Mucosa of descending colon (tissue), 3 donors: ENCODE measurements around the gene MAP3K8. TPM values are rescaled to one million over a fixed set of nuclear protein-coding genes. Genes with fewer than 3 reads are reported as not detected.
"Not testable (repeated sequence)": the region's sequence is repeated elsewhere in the genome, so short reads cannot be mapped to it uniquely, and the experiment has no call there.

Experiments used
- ATAC-seq: fragments of 200-7000 bp; cut with Tn5 transposase; one replicate; pipeline ENCODE4 v1.9.1; 2020; ENCODE audit warnings: mild to moderate bottlenecking, moderate library complexity
- DNase-seq, 3 donors: peaks; one replicate each; pipeline ENCODE4 v3.0.0-alpha.2; 2020
- H3K36me3 ChIP-seq: fragments of 200-600 bp; one replicate; pipeline ENCODE4 v1.8.0; 2021; ENCODE audit warnings: low read depth, mild to moderate bottlenecking
- H3K4me1 ChIP-seq: fragments of 200-600 bp; one replicate; pipeline ENCODE4 v1.8.0; 2021; ENCODE audit warnings: low read depth, mild to moderate bottlenecking
- H3K4me3 ChIP-seq: fragments of 200-600 bp; one replicate; pipeline ENCODE4 v1.8.0; 2021; ENCODE audit warnings: mild to moderate bottlenecking
- H3K9me3 ChIP-seq: fragments of 200-600 bp; one replicate; pipeline ENCODE4 v1.8.0; 2021; ENCODE audit warnings: mild to moderate bottlenecking
- CTCF ChIP-seq: fragments of 200-600 bp; IDR thresholded peaks from one replicate; pipeline ENCODE4 v1.8.0; 2022; ENCODE audit warnings: antibody characterized with exemption, mild to moderate bottlenecking
- intact Hi-C, 2 donors: fragments of 100-400 bp; cut with DNase I in 1 of 2; cut with micrococcal nuclease in 1 of 2; formaldehyde crosslinking; loops; one replicate each; pipeline versions ENCODE4 v1.11.0 to v1.11.1; 2022; cut with DNase I, micrococcal nuclease
- total RNA-seq, 3 donors: library from RNA; stranded (reverse); fragmentation: NEBNext Ultra II Directional in 2 of 3; extraction: Animal tissue kit (Norgen Biotek cat#: 25700) in 2 of 3; gene quantifications; one replicate each; pipeline versions ENCODE4 v1.2.1 to v1.2.4, GENCODE V29; 2021 to 2023
- donor health status: DM: no; HTN: no; CAD: no; lungs with moderate emphysema.
- donor health status: DM: no; HTN: no; CAD: no.
- donor health status: DM: no; HTN: yes; CAD: no.

The MAP3K8 gene
- total RNA-seq, 3 donors from 2014 or later, result 12.3 to 20.3 (median 18.1) TPM

- no peaks in the 10 kb centered on the region for H3K9me3 ChIP-seq
- no peak for TF ChIP-seq CTCF
- peak; percentile 66 to 82 (median 70) for DNase-seq
- peaks cover 24% of the 10 kb centered on the region for H3K4me1 ChIP-seq
- intact Hi-C loops, result no loop called here
- no peak overlapping the region for H3K4me3 ChIP-seq
- H3K36me3 ChIP-seq, result no peaks in the 10 kb centered on the region
- peak; percentile 29 for ATAC-seq
These were observed 2.5 kb upstream of the MAP3K8 start for GRCh38 chr10:30431435-30431911.

- peak; percentile 23 for ATAC-seq
- TF ChIP-seq CTCF, result no peak
- intact Hi-C loops, result no loop called here
These were observed 1.2 kb upstream of the MAP3K8 start for GRCh38 chr10:30432622-30433305.

GRCh38 chr10:30433306-30433729 lies 666 bp upstream of the MAP3K8 start:
- H3K4me1 ChIP-seq, result peaks cover 18% of the 10 kb centered on the region
- H3K36me3 ChIP-seq, result no peaks in the 10 kb centered on the region
- DNase-seq (peak; percentile 85 to 89 (median 88)), ATAC-seq (peak; percentile 50)
- intact Hi-C loops, result no loop called here
- H3K9me3 ChIP-seq, result no peaks in the 10 kb centered on the region
- peak overlapping the region; percentile 83 for H3K4me3 ChIP-seq
- no peak for TF ChIP-seq CTCF

More at GRCh38 chr10:30432622-30433305, 1.2 kb upstream of the MAP3K8 start:
- Histone ChIP-seq H3K36me3 (no peaks in the 10 kb centered on the region), H3K9me3 (no peaks in the 10 kb centered on the region), H3K4me3 (peak overlapping the region; percentile 83), H3K4me1 (peaks cover 20% of the 10 kb centered on the region)
- DNase-seq, result peak; percentile 63 to 78 (median 76)

- Histone ChIP-seq H3K4me1 (peaks cover 18% of the 10 kb centered on the region), H3K4me3 (peak overlapping the region; percentile 83), H3K36me3 (no peaks in the 10 kb centered on the region), H3K9me3 (no peaks in the 10 kb centered on the region)
- intact Hi-C loops, result no loop called here
- no peak for TF ChIP-seq CTCF
- ATAC-seq, result peak; percentile 71
- peak; percentile 83 to 94 (median 86) for DNase-seq
These were observed 489 bp downstream of the MAP3K8 start for GRCh38 chr10:30434273-30435072.

GRCh38 chr10:30435073-30435422 lies 1.1 kb downstream of the MAP3K8 start:
- intact Hi-C loops, result no loop called here
- TF ChIP-seq CTCF, result no peak
- H3K36me3 ChIP-seq, result no peaks in the 10 kb centered on the region
- peaks cover 18% of the 10 kb centered on the region for H3K4me1 ChIP-seq
- DNase-seq (peak in 2 of 3 donors; percentile 49 to 59), ATAC-seq (no peak)
- no peaks in the 10 kb centered on the region for H3K9me3 ChIP-seq
- peak overlapping the region; percentile 83 for H3K4me3 ChIP-seq

- H3K9me3 ChIP-seq, intact Hi-C loops, H3K4me3 ChIP-seq, DNase-seq, H3K36me3 ChIP-seq, ATAC-seq: not testable (repeated sequence)
- peaks cover 18% of the 10 kb centered on the region for H3K4me1 ChIP-seq
These were observed 1.6 kb downstream of the MAP3K8 start for GRCh38 chr10:30435499-30436167.
